CD14-positive monocyte (primary cell): ENCODE results near the gene CLTCL1. TPM values are rescaled to one million over a fixed set of nuclear protein-coding genes. Genes with fewer than 3 reads are reported as not detected.
"Not testable (repeated sequence)": the region's sequence is repeated elsewhere in the genome, so short reads cannot be mapped to it uniquely, and the experiment has no call there.

Experiments used
- DNase-seq, 3 donors: peaks; one replicate each; pipeline ENCODE4 v3.0.0-alpha.2; 2011 to 2022
- H2AFZ ChIP-seq: 2 replicates; pipeline ENCODE4 v1.6.0; 2012; ENCODE audit warnings: mild to moderate bottlenecking, low read depth, low read length, inconsistent platforms; ENCODE audit not compliant: insufficient read depth, poor library complexity, severe bottlenecking
- H3K27ac ChIP-seq, 2 donors: 1 replicate in 1 of 2; 2 replicates in 1 of 2; pipeline ENCODE4 v1.5.1; 2012 to 2013; ENCODE audit warnings: low read length in 2 of 2, control low read depth in 1 of 2, inconsistent platforms in 1 of 2, low read depth in 1 of 2, mild to moderate bottlenecking in 1 of 2
- H3K27me3 ChIP-seq, 2 donors: one replicate each; pipeline versions ENCODE4 v1.6.0 to v1.6.1; 2011 to 2013; ENCODE audit warnings: low read length in 2 of 2; ENCODE audit not compliant: control insufficient read depth in 2 of 2, insufficient read depth in 2 of 2
- H3K36me3 ChIP-seq, 2 donors: replicated peaks in 1 of 2; 1 replicate in 1 of 2; 2 replicates in 1 of 2; pipeline versions ENCODE4 v1.5.1 to v1.6.1; 2012 to 2013; ENCODE audit warnings: low read length in 2 of 2, control low read depth in 1 of 2, inconsistent platforms in 1 of 2, mild to moderate bottlenecking in 1 of 2; ENCODE audit not compliant: insufficient read depth in 2 of 2, control insufficient read depth in 1 of 2
- H3K4me1 ChIP-seq, 2 donors: 1 replicate in 1 of 2; 2 replicates in 1 of 2; pipeline versions ENCODE4 v1.5.1 to v1.6.1; 2012 to 2013; ENCODE audit warnings: low read length in 2 of 2, control low read depth in 1 of 2, inconsistent platforms in 1 of 2, mild to moderate bottlenecking in 1 of 2, moderate library complexity in 1 of 2; ENCODE audit not compliant: insufficient read depth in 2 of 2, control insufficient read depth in 1 of 2
- H3K4me2 ChIP-seq: replicated peaks from 2 replicates; pipeline ENCODE3; 2012; ENCODE audit warnings: low read length, moderate library complexity, mild to moderate bottlenecking; ENCODE audit not compliant: poor library complexity, severe bottlenecking; ENCODE audit errors: extremely low read depth
- H3K4me3 ChIP-seq, 3 experiments: fragments of 200-600 bp in 1 of 3; sonication (generic) in 1 of 3; replicated peaks in 1 of 3; 1 replicate in 2 of 3; 2 replicates in 1 of 3; pipeline ENCODE4 v1.5.1; 2011 to 2013; ENCODE audit warnings: low read length in 3 of 3, mild to moderate bottlenecking in 3 of 3, control low read depth in 2 of 3, low read depth in 2 of 3, inconsistent platforms in 1 of 3, moderate library complexity in 1 of 3
- H3K79me2 ChIP-seq: 2 replicates; pipeline ENCODE4 v1.6.0; 2012; ENCODE audit warnings: mild to moderate bottlenecking, control low read depth, inconsistent platforms, low read length, moderate library complexity; ENCODE audit not compliant: insufficient read depth
- H3K9ac ChIP-seq: 2 replicates; pipeline ENCODE4 v1.6.0; 2017; ENCODE audit warnings: low read length, mild to moderate bottlenecking; ENCODE audit not compliant: insufficient read depth, poor library complexity, severe bottlenecking
- H3K9me3 ChIP-seq, 2 donors: replicated peaks in 1 of 2; 1 replicate in 1 of 2; 2 replicates in 1 of 2; pipeline versions ENCODE4 v1.5.1 to v1.6.1; 2012 to 2013; ENCODE audit warnings: low read length in 2 of 2, control low read depth in 1 of 2; ENCODE audit not compliant: control insufficient read depth in 1 of 2, insufficient read depth in 1 of 2
- H4K20me1 ChIP-seq: 2 replicates; pipeline ENCODE4 v1.6.0; 2012; ENCODE audit warnings: mild to moderate bottlenecking, low read length, control low read depth, moderate library complexity; ENCODE audit not compliant: insufficient read depth
- H3K27ac Mint-ChIP-seq, 7 donors: one replicate each; pipeline ENCODE4 v1.8.0; 2020; ENCODE audit warnings: mild to moderate bottlenecking in 7 of 7, mixed read lengths in 7 of 7, moderate library complexity in 6 of 7, inconsistent platforms in 2 of 7
- H3K27me3 Mint-ChIP-seq, 3 donors: one replicate each; pipeline ENCODE4 v1.8.0; 2021 to 2022; ENCODE audit warnings: low read depth in 3 of 3, mild to moderate bottlenecking in 3 of 3, mixed read lengths in 3 of 3, moderate library complexity in 3 of 3, inconsistent platforms in 1 of 3
- H3K36me3 Mint-ChIP-seq, 2 donors: one replicate each; pipeline ENCODE4 v1.8.0; 2020; ENCODE audit warnings: mixed read lengths in 2 of 2, inconsistent platforms in 1 of 2, mild to moderate bottlenecking in 1 of 2
- H3K4me1 Mint-ChIP-seq: one replicate; pipeline ENCODE4 v1.8.0; 2020; ENCODE audit warnings: mild to moderate bottlenecking, mixed read lengths
- H3K4me3 Mint-ChIP-seq, 2 donors: one replicate each; pipeline ENCODE4 v1.8.0; 2020; ENCODE audit warnings: mild to moderate bottlenecking in 2 of 2, mixed read lengths in 2 of 2, moderate library complexity in 1 of 2
- H3K9me3 Mint-ChIP-seq, 7 donors: one replicate each; pipeline ENCODE4 v1.8.0; 2020 to 2022; ENCODE audit warnings: mixed read lengths in 7 of 7, mild to moderate bottlenecking in 6 of 7, moderate library complexity in 6 of 7, inconsistent platforms in 2 of 7
- WGBS: methylation state at CpG from one replicate; pipeline ENCODE4 v1.1.5; 2013; ENCODE audit warnings: missing lambda C conversion rate; ENCODE audit not compliant: insufficient coverage; 5-methylcytosine and 5-hydroxymethylcytosine counted together
- intact Hi-C, 2 donors: fragments of 100-400 bp; cut with micrococcal nuclease; formaldehyde crosslinking; loops; one replicate each; pipeline versions ENCODE4 v1.15.0 to v1.15.1; 2023
- polyA plus RNA-seq, 3 donors: library from polyadenylated mRNA; depleted of rRNA in 1 of 3; unstranded in 2 of 3; stranded (reverse) in 1 of 3; fragments of 300-500 nt in 2 of 3; fragments of >200 nt in 1 of 3; fragmentation: Illumina TruSeq in 2 of 3; gene quantifications; 1 replicate in 2 of 3; 2 replicates in 1 of 3; pipeline ENCODE4 v1.2.3, GENCODE V29; 2012 to 2021
- TF ChIP-seq, protein P1 (sequence below): fragments of 200-600 bp; IDR thresholded peaks from one replicate; pipeline ENCODE4 v1.8.0; 2022; ENCODE audit warnings: antibody characterized with exemption, mild to moderate bottlenecking

CLTCL1 gene
- polyA plus RNA-seq, 3 donors, result 5.1 to 17.0 (median 6.1) TPM

GRCh38 chr22:19307872-19308271 lies 16.4 kb upstream of the CLTCL1 start:
- WGBS, result no CpG with 5 or more reads among the region's 2 CpGs
- H3K4me1 Mint-ChIP-seq, result no peaks in the 10 kb centered on the region

GRCh38 chr22:19306535-19306934 lies 15.0 kb upstream of the CLTCL1 start:
- H3K4me1 ChIP-seq, H4K20me1 ChIP-seq, H3K27me3 Mint-ChIP-seq, H3K27ac ChIP-seq, H2AFZ ChIP-seq, intact Hi-C loops, H3K4me1 Mint-ChIP-seq, H3K4me2 ChIP-seq, H3K36me3 ChIP-seq, H3K9ac ChIP-seq, H3K36me3 Mint-ChIP-seq, H3K9me3 ChIP-seq, H3K79me2 ChIP-seq, H3K27me3 ChIP-seq, H3K4me3 ChIP-seq, H3K4me3 Mint-ChIP-seq, DNase-seq: not testable (repeated sequence)
- Mint-ChIP-seq H3K9me3 (peaks cover 0 to 13% (median 4%) of the 10 kb centered on the region in 7 donors), H3K27ac (peak overlapping the region in 1 of 7 donors; percentile 58)
- 98% methylated on average over 4 of the region's 6 CpGs for WGBS

More at GRCh38 chr22:19307872-19308271, 16.4 kb upstream of the CLTCL1 start:
- Mint-ChIP-seq H3K27me3 (peaks cover 5 to 9% (median 5%) of the 10 kb centered on the region in 3 donors), H3K36me3 (no peaks in the 10 kb centered on the region), H3K9me3 (peaks cover 0 to 21% (median 10%) of the 10 kb centered on the region in 7 donors), H3K27ac (no peak overlapping the region), H3K4me3 (no peak overlapping the region)
- Histone ChIP-seq H3K27me3 (no peaks in the 10 kb centered on the region), H3K4me2 (no peak overlapping the region), H3K36me3 (no peaks in the 10 kb centered on the region), H3K79me2 (no peaks in the 10 kb centered on the region), H3K4me3 (no peak overlapping the region), H3K4me1 (no peaks in the 10 kb centered on the region), H4K20me1 (no peaks in the 10 kb centered on the region), H3K27ac (no peak overlapping the region), H3K9me3 (peaks cover 0 to 3% of the 10 kb centered on the region in 2 donors), H3K9ac (no peak overlapping the region), H2AFZ (no peak overlapping the region)
- no peak for DNase-seq
- TF ChIP-seq, protein P1, sequence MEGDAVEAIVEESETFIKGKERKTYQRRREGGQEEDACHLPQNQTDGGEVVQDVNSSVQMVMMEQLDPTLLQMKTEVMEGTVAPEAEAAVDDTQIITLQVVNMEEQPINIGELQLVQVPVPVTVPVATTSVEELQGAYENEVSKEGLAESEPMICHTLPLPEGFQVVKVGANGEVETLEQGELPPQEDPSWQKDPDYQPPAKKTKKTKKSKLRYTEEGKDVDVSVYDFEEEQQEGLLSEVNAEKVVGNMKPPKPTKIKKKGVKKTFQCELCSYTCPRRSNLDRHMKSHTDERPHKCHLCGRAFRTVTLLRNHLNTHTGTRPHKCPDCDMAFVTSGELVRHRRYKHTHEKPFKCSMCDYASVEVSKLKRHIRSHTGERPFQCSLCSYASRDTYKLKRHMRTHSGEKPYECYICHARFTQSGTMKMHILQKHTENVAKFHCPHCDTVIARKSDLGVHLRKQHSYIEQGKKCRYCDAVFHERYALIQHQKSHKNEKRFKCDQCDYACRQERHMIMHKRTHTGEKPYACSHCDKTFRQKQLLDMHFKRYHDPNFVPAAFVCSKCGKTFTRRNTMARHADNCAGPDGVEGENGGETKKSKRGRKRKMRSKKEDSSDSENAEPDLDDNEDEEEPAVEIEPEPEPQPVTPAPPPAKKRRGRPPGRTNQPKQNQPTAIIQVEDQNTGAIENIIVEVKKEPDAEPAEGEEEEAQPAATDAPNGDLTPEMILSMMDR, result no peak
- intact Hi-C loops, result no loop called here
